ENCODE data around the gene ARFRP1. TPM values are rescaled to one million over a fixed set of nuclear protein-coding genes. Genes with fewer than 3 reads are reported as not detected.

ARFRP1 gene
- total RNA-seq, 1 experiment from 2014 or later, result 30.2 TPM

DNA sequence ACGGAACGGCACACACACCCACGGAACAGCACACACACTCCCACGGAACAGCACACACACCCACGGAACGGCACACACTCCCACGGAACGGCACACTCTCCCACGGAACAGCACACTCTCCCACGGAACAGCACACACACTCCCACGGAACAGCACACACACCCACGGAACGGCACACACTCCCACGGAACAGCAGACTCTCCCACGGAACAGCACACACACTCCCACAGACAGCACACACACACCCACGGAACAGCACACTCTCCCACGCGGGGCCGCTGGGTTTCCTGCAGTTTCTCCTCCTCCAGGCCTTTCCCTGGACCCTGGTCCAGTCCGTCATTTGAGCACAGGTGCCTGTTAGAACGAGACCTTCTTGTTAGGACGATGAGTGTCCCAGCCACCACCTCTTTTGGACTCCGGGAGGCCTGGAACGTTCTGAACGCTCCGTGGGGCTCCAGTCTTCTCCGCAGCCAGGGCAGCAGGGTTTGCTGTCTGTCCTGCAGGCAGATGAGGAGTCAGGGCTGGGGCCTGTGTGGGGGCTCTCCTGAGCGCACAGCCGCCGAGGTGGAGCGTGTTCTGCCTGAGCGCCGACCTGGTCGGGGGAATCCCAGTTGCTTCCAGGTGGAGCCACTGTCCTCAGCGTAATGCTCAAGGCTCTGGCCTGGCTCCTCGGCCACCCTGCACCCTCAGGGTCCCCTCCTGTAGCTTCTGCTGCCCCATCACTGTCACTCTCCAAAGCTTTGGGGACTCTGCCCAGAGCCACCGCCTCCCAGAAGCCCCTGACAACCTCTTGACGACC is 28.9 kb downstream of the ARFRP1 start:
- Mint-ChIP-seq H3K9me3 (no peaks in the 10 kb centered on the region), H3K27me3 (ENCODE audit: low read depth) (no peaks in the 10 kb centered on the region), H3K36me3 (peaks cover 7% of the 10 kb centered on the region; the same call in 1 of the 2 replicates), H3K4me3 (no peak overlapping the region), H3K27ac (no peak overlapping the region), H3K4me1 (no peaks in the 10 kb centered on the region)
- TF ChIP-seq CBFB (CRISPR knock-in tag; IDR thresholded peaks at IDR 0.05; ENCODE audit: low read depth) (no peak), ZNF416 (CRISPR knock-in tag; IDR thresholded peaks at IDR 0.05) (no peak), KAT7 (CRISPR knock-in tag; IDR thresholded peaks at IDR 0.05; ENCODE audit: borderline replicate concordance) (no peak), HMGA2 (CRISPR knock-in tag; IDR thresholded peaks at IDR 0.05) (no peak), ZNF263 (CRISPR knock-in tag; IDR thresholded peaks at IDR 0.05; ENCODE audit: low read depth) (no peak), ZBTB21 (CRISPR knock-in tag; IDR thresholded peaks at IDR 0.05; ENCODE audit: borderline replicate concordance) (no peak), MYBL2 (CRISPR knock-in tag; IDR thresholded peaks at IDR 0.05) (no peak), NFYB (CRISPR knock-in tag; conservative IDR thresholded peaks at IDR 0.05; ENCODE audit: low read depth) (no peak), SMAD4 (CRISPR knock-in tag; IDR thresholded peaks at IDR 0.05) (no peak), EMX1 (CRISPR knock-in tag; IDR thresholded peaks at IDR 0.05) (no peak), ZNF138 (CRISPR knock-in tag; conservative IDR thresholded peaks at IDR 0.05) (no peak)
- TF ChIP-seq, protein P1, sequence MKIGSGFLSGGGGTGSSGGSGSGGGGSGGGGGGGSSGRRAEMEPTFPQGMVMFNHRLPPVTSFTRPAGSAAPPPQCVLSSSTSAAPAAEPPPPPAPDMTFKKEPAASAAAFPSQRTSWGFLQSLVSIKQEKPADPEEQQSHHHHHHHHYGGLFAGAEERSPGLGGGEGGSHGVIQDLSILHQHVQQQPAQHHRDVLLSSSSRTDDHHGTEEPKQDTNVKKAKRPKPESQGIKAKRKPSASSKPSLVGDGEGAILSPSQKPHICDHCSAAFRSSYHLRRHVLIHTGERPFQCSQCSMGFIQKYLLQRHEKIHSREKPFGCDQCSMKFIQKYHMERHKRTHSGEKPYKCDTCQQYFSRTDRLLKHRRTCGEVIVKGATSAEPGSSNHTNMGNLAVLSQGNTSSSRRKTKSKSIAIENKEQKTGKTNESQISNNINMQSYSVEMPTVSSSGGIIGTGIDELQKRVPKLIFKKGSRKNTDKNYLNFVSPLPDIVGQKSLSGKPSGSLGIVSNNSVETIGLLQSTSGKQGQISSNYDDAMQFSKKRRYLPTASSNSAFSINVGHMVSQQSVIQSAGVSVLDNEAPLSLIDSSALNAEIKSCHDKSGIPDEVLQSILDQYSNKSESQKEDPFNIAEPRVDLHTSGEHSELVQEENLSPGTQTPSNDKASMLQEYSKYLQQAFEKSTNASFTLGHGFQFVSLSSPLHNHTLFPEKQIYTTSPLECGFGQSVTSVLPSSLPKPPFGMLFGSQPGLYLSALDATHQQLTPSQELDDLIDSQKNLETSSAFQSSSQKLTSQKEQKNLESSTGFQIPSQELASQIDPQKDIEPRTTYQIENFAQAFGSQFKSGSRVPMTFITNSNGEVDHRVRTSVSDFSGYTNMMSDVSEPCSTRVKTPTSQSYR (CRISPR knock-in tag; IDR thresholded peaks at IDR 0.05), result no peak
- TF ChIP-seq, protein P2, sequence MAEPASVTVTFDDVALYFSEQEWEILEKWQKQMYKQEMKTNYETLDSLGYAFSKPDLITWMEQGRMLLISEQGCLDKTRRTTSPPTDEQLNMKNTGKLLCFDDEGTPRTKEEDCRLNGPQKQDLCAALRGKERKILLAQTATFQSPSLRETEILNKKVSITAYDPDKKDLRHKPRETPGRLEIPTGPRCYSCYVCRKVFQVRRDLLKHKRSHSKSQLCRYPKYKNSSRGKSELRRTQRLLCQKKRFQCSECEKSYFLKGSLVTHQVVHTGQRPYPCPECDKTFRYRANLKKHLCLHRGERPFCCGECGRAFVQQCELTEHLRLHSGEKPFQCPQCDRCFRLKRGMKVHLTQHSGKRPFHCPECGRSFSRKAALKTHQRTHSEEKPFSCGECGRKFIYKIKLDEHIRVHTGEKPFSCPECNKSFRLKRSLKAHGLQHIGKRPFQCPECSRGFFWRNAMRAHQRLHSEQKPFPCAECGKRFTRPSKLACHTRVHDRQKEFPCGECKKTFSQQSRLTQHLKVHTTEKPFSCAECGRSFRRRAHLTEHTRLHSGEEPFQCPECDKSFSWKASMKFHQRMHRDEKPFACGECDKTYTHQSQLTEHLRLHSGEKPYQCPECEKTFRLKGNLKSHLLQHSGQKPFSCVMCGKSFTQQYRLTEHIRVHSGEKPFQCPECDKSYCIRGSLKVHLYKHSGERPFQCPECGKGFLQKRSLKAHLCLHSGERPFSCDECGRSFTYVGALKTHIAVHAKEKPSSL (CRISPR knock-in tag; conservative IDR thresholded peaks at IDR 0.05), result no peak
- TF ChIP-seq, protein P3, sequence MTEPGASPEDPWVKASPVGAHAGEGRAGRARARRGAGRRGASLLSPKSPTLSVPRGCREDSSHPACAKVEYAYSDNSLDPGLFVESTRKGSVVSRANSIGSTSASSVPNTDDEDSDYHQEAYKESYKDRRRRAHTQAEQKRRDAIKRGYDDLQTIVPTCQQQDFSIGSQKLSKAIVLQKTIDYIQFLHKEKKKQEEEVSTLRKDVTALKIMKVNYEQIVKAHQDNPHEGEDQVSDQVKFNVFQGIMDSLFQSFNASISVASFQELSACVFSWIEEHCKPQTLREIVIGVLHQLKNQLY (CRISPR knock-in tag; IDR thresholded peaks at IDR 0.05), result no peak
- TF ChIP-seq, protein P4, sequence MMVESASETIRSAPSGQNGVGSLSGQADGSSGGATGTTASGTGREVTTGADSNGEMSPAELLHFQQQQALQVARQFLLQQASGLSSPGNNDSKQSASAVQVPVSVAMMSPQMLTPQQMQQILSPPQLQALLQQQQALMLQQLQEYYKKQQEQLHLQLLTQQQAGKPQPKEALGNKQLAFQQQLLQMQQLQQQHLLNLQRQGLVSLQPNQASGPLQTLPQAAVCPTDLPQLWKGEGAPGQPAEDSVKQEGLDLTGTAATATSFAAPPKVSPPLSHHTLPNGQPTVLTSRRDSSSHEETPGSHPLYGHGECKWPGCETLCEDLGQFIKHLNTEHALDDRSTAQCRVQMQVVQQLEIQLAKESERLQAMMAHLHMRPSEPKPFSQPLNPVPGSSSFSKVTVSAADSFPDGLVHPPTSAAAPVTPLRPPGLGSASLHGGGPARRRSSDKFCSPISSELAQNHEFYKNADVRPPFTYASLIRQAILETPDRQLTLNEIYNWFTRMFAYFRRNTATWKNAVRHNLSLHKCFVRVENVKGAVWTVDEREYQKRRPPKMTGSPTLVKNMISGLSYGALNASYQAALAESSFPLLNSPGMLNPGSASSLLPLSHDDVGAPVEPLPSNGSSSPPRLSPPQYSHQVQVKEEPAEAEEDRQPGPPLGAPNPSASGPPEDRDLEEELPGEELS (CRISPR knock-in tag; IDR thresholded peaks at IDR 0.05), result no peak
- TF ChIP-seq, protein P5, sequence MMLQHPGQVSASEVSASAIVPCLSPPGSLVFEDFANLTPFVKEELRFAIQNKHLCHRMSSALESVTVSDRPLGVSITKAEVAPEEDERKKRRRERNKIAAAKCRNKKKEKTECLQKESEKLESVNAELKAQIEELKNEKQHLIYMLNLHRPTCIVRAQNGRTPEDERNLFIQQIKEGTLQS (CRISPR knock-in tag; conservative IDR thresholded peaks at IDR 0.05), result no peak
- ChIA-PET CTCF (no interaction called here), POLR2A (no interaction called here)
- DNase-seq (ENCODE audit: low spot score) (no peak), ATAC-seq (no peak)

DNA sequence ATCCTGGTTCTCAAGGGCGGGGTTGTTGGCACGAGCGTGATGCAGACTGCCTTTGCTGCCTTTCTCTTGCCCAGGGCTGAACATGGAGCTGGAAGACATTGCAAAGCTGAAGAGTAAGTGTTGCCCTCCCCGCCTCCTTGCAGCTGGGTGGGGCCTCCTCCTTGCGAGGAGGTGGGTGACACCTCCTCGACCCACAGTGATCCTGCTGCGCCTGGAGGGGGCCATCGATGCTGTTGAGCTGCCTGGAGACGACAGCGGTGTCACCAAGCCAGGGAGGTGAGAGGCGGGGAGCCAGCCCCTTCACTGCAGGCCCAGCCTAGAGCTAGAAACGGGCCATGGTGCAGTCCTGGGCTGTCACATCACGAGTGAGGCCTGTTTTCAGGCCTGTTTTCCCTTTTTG is 29.7 kb downstream of the ARFRP1 start:
- Mint-ChIP-seq H3K4me1 (no peaks in the 10 kb centered on the region), H3K27me3 (ENCODE audit: low read depth) (no peaks in the 10 kb centered on the region), H3K36me3 (peaks cover 9% of the 10 kb centered on the region; the same call in 1 of the 2 replicates), H3K27ac (no peak overlapping the region), H3K4me3 (no peak overlapping the region), H3K9me3 (no peaks in the 10 kb centered on the region)
- no peak for DNase-seq (ENCODE audit: low spot score)
- ChIA-PET CTCF (no interaction called here), POLR2A (no interaction called here)
- ATAC-seq, result no peak
- TF ChIP-seq IRF2 (CRISPR knock-in tag; IDR thresholded peaks at IDR 0.05; ENCODE audit: borderline replicate concordance, low read depth) (no peak), ESRRA (CRISPR knock-in tag; IDR thresholded peaks at IDR 0.05; ENCODE audit: borderline replicate concordance) (no peak), JUN (CRISPR knock-in tag; IDR thresholded peaks at IDR 0.05) (no peak), ZNF671 (CRISPR knock-in tag; IDR thresholded peaks at IDR 0.05) (no peak), SOX15 (CRISPR knock-in tag; IDR thresholded peaks at IDR 0.05) (no peak), NR1H2 (CRISPR knock-in tag; IDR thresholded peaks at IDR 0.05) (no peak), SP1 (CRISPR knock-in tag; conservative IDR thresholded peaks at IDR 0.05) (no peak)
- TF ChIP-seq, protein P6, sequence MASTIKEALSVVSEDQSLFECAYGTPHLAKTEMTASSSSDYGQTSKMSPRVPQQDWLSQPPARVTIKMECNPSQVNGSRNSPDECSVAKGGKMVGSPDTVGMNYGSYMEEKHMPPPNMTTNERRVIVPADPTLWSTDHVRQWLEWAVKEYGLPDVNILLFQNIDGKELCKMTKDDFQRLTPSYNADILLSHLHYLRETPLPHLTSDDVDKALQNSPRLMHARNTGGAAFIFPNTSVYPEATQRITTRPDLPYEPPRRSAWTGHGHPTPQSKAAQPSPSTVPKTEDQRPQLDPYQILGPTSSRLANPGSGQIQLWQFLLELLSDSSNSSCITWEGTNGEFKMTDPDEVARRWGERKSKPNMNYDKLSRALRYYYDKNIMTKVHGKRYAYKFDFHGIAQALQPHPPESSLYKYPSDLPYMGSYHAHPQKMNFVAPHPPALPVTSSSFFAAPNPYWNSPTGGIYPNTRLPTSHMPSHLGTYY (CRISPR knock-in tag; IDR thresholded peaks at IDR 0.05), result no peak
- TF ChIP-seq, protein P7, sequence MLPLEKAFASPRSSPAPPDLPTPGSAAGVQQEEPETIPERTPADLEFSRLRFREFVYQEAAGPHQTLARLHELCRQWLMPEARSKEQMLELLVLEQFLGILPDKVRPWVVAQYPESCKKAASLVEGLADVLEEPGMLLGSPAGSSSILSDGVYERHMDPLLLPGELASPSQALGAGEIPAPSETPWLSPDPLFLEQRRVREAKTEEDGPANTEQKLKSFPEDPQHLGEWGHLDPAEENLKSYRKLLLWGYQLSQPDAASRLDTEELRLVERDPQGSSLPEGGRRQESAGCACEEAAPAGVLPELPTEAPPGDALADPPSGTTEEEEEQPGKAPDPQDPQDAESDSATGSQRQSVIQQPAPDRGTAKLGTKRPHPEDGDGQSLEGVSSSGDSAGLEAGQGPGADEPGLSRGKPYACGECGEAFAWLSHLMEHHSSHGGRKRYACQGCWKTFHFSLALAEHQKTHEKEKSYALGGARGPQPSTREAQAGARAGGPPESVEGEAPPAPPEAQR (CRISPR knock-in tag; IDR thresholded peaks at IDR 0.05), result no peak
